NT2/D1 (cell line): Measurements from ENCODE around the gene TST.

Experiments
- DNase-seq: peaks from one replicate; pipeline ENCODE4 v3.0.0-alpha.2; 2011; ENCODE audit warnings: low read depth, low spot score
- H3K27me3 ChIP-seq: 2 replicates; pipeline ENCODE4 v1.6.0; 2011; ENCODE audit warnings: mild to moderate bottlenecking; ENCODE audit not compliant: insufficient read length, insufficient read depth
- H3K36me3 ChIP-seq: 2 replicates; pipeline ENCODE4 v1.6.1; 2011; ENCODE audit warnings: mild to moderate bottlenecking, low read length, mixed read lengths; ENCODE audit not compliant: insufficient read depth, insufficient read length
- H3K4me1 ChIP-seq: 2 replicates; pipeline ENCODE4 v1.5.1; 2011; ENCODE audit not compliant: insufficient read depth, insufficient read length
- H3K4me3 ChIP-seq: 2 replicates; pipeline ENCODE4 v1.5.1; 2011; ENCODE audit warnings: low read depth; ENCODE audit not compliant: insufficient read length
- H3K9ac ChIP-seq: 2 replicates; pipeline ENCODE4 v1.6.0; 2011; ENCODE audit warnings: low read depth; ENCODE audit not compliant: insufficient read length
- H3K9me3 ChIP-seq: 2 replicates; pipeline ENCODE4 v1.5.1; 2011; ENCODE audit warnings: mild to moderate bottlenecking, low read length; ENCODE audit not compliant: insufficient read depth
- SUZ12 ChIP-seq: IDR thresholded peaks from 2 replicates; pipeline ENCODE4 v1.6.1; 2011; ENCODE audit not compliant: insufficient read length, insufficient read depth; ENCODE audit errors: extremely low read depth
- YY1 ChIP-seq: IDR thresholded peaks from 2 replicates; pipeline ENCODE4 v1.6.1; 2011; ENCODE audit not compliant: insufficient read length, insufficient read depth
- ZNF274 ChIP-seq: IDR thresholded peaks from 2 replicates; pipeline ENCODE4 v1.6.1; 2011; ENCODE audit warnings: mild to moderate bottlenecking, low read depth, low read length

TST gene

GRCh38 chr22:36965696-36966095, 53.6 kb downstream of the TST start:
- H3K4me1 ChIP-seq: peaks cover 3% of the 10 kb centered on the region
- TF ChIP-seq SUZ12 (no peak), ZNF274 (no peak), YY1 (no peak)
- no peaks in the 10 kb centered on the region for H3K27me3 ChIP-seq

GRCh38 chr22:36964106-36964505, 55.1 kb downstream of the TST start:
- no peak for DNase-seq
- TF ChIP-seq SUZ12 (no peak), ZNF274 (no peak), YY1 (no peak)
- peaks cover 3% of the 10 kb centered on the region for H3K4me1 ChIP-seq

More at GRCh38 chr22:36965696-36966095, 53.6 kb downstream of the TST start:
- H3K36me3 ChIP-seq: no peaks in the 10 kb centered on the region
- no peak overlapping the region for H3K9ac ChIP-seq
- peaks cover 6% of the 10 kb centered on the region; the same call in 1 of the 2 replicates for H3K9me3 ChIP-seq
- H3K4me3 ChIP-seq: no peak overlapping the region
- DNase-seq: no peak

GRCh38 chr22:36963302-36963701, 55.9 kb downstream of the TST start:
- no peaks in the 10 kb centered on the region for H3K36me3 ChIP-seq
- no peak for TF ChIP-seq YY1
- TF ChIP-seq SUZ12: no peak
- TF ChIP-seq ZNF274: no peak
- H3K9ac ChIP-seq: no peak overlapping the region
- H3K4me1 ChIP-seq: peaks cover 3% of the 10 kb centered on the region
- H3K9me3 ChIP-seq: peaks cover 15% of the 10 kb centered on the region; the same call in 1 of the 2 replicates
- no peak for DNase-seq
- no peak overlapping the region for H3K4me3 ChIP-seq
- no peaks in the 10 kb centered on the region for H3K27me3 ChIP-seq

More at GRCh38 chr22:36964106-36964505, 55.1 kb downstream of the TST start:
- H3K9ac ChIP-seq: no peak overlapping the region
- H3K36me3 ChIP-seq: no peaks in the 10 kb centered on the region
- no peak overlapping the region for H3K4me3 ChIP-seq
- H3K27me3 ChIP-seq: no peaks in the 10 kb centered on the region
- peaks cover 7% of the 10 kb centered on the region; the same call in 1 of the 2 replicates for H3K9me3 ChIP-seq

GRCh38 chr22:36961626-36962025, 57.6 kb downstream of the TST start:
- Histone ChIP-seq H3K36me3 (no peaks in the 10 kb centered on the region), H3K4me3 (no peak overlapping the region), H3K4me1 (peaks cover 3% of the 10 kb centered on the region), H3K9ac (no peak overlapping the region), H3K9me3 (peaks cover 15% of the 10 kb centered on the region; the same call in 1 of the 2 replicates), H3K27me3 (no peaks in the 10 kb centered on the region)
- TF ChIP-seq SUZ12: no peak
- TF ChIP-seq ZNF274: no peak
- TF ChIP-seq YY1: no peak
- DNase-seq: no peak
